ENCODE measurements around the gene GUCA1A. TPM values are rescaled to one million over a fixed set of nuclear protein-coding genes. Genes with fewer than 3 reads are reported as not detected.

The GUCA1A gene
- total and polyA plus RNA-seq, 2 of the 4 experiments (the other 2 are of a cell fraction): 0.18 to 0.32 TPM

DNA sequence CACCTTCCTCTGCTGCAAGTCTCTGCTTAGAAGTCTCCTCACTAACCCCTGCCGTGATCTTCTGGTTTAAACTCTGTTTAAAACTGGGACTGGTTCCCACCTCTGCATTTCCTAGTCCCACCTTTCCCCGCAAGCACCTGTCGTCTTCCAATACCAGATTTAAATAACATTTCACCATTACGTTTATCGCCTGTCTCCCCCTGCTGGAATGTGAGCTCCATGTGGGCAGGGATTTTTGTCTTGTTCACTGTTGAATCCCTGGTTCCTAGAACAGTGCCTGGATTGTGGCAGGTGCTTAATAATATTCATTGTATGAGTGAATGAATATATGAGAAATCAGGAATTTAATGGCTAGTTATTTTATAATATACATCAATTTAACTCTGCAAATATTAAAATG is 2.7 kb downstream of the GUCA1A start:
- dilution Hi-C loops (cut with HindIII; ENCODE audit: low sequenced_read_pairs, unreplicated experiment): no loop called here
- BruUV-seq (replicated peaks): no TSS peak

More for the DNA sequence above, 2.7 kb downstream of the GUCA1A start:
- peak; percentile 29; the same call in 1 of the 2 replicates for TF ChIP-seq CTCF (conservative IDR thresholded peaks at IDR 0.05; ENCODE audit: low read depth, low read length)
- TF ChIP-seq RAD21 (IDR thresholded peaks at IDR 0.05; ENCODE audit: low read length): peak; percentile 30; the same call in 1 of the 2 replicates
- TF ChIP-seq BHLHE40 (IDR thresholded peaks at IDR 0.05; ENCODE audit: low read depth, low read length): no peak
- no peak for TF ChIP-seq CHD1 (IDR thresholded peaks at IDR 0.05; ENCODE audit: low read depth, low read length)
- no peak for TF ChIP-seq RFX5 (IDR thresholded peaks at IDR 0.05; ENCODE audit: low read depth, low read length)
- TF ChIP-seq POLR2A (IDR thresholded peaks at IDR 0.05; ENCODE audit: low read depth, low read length): no peak
- POLR2A ChIA-PET (ENCODE audit: unreplicated experiment): no interaction called here
- Histone ChIP-seq H3K27ac (ENCODE audit: insufficient read depth, low read length) (no peak overlapping the region), H3K14ac (replicated peaks; ENCODE audit: low read depth, low read length) (no peak overlapping the region), H3K9me1 (ENCODE audit: insufficient read depth, low read length) (no peaks in the 10 kb centered on the region), H3K9ac (ENCODE audit: low read depth, low read length) (no peak overlapping the region), H3K9me3 (ENCODE audit: control insufficient read depth, insufficient read depth, low read length) (no peaks in the 10 kb centered on the region), H3K56ac (ENCODE audit: extremely low read depth, insufficient read depth, low read length) (no peak overlapping the region), H3K27me3 (ENCODE audit: control insufficient read depth, insufficient read depth, low read length) (no peaks in the 10 kb centered on the region), H2AFZ (replicated peaks; ENCODE audit: low read length, poor library complexity) (no peak overlapping the region), H3K4me1 (ENCODE audit: control insufficient read depth, insufficient read depth, low read length) (no peaks in the 10 kb centered on the region), H2BK15ac (ENCODE audit: low read depth, low read length) (no peak overlapping the region), H3K79me1 (ENCODE audit: low read depth in 1 of 2, low read length in 2 of 2) (no peaks in the 10 kb centered on the region), H2BK5ac (ENCODE audit: low read depth, low read length, poor library complexity, severe bottlenecking) (no peak overlapping the region), H3K36me3 (ENCODE audit: control insufficient read depth, insufficient read depth, low read length) (no peaks in the 10 kb centered on the region), H3K4me2 (ENCODE audit: low read depth, low read length) (no peak overlapping the region), H4K5ac (ENCODE audit: low read depth, low read length) (no peak overlapping the region), H3K4me3 (ENCODE audit: insufficient read depth, low read depth, low read length) (no peak overlapping the region), H2AK9ac (replicated peaks; ENCODE audit: low read depth, low read length, poor library complexity) (no peak overlapping the region), H3K18ac (ENCODE audit: low read depth, low read length) (no peak overlapping the region), H4K91ac (ENCODE audit: insufficient read depth, low read depth, low read length) (no peak overlapping the region), H4K8ac (ENCODE audit: low read depth in 2 of 2, low read length in 2 of 2) (no peak overlapping the region), H2AK5ac (ENCODE audit: low read depth, low read length) (no peak overlapping the region), H4K20me1 (ENCODE audit: insufficient read depth, low read length) (no peaks in the 10 kb centered on the region), H2BK120ac (ENCODE audit: low read depth, low read length) (no peak overlapping the region), H3K23ac (ENCODE audit: low read depth, low read length) (no peak overlapping the region), H3K4ac (ENCODE audit: low read depth, low read length) (no peak overlapping the region), H2BK20ac (ENCODE audit: low read depth, low read length) (no peak overlapping the region)
- intact Hi-C loops (cut with micrococcal nuclease): no loop called here
- WGBS, 2 experiments (ENCODE audit: extremely low coverage in 2 of 2, insufficient read length in 1 of 2): no CpG with 5 or more reads among the region's 5 CpGs
- DNase-seq (no peak), ATAC-seq (ENCODE audit: low read depth) (no peak)
- CTCF ChIA-PET: no interaction called here
- in situ Hi-C loops (cut with MboI; ENCODE audit: low sequenced_read_pairs): no loop called here

Measured in IMR-90 (cell line).